Stimulated activated CD4-positive, alpha-beta T cell treated with anti-CD3 and anti-CD28 coated beads, TNF-alpha, amount 100 ng/mL, for 24 hours (primary cell): Measurements from ENCODE around the gene LILRB3.
"Not testable (repeated sequence)": the region's sequence is repeated elsewhere in the genome, so short reads cannot be mapped to it uniquely, and the experiment has no call there.

Experiments used
- DNase-seq, 3 experiments: peaks; one replicate each; pipeline ENCODE4 v3.0.0-alpha.2; 2020; ENCODE audit warnings: low read depth in 3 of 3

Gene LILRB3

GRCh38 chr19:54211235-54211634, 11.6 kb downstream of the LILRB3 start:
- DNase-seq: no peak

GRCh38 chr19:54209811-54210494, 12.9 kb downstream of the LILRB3 start:
- DNase-seq: no peak

GRCh38 chr19:54209058-54209810, 13.6 kb downstream of the LILRB3 start:
- DNase-seq: peak in 1 of 3 experiments; percentile 21

GRCh38 chr19:54208784-54209057, 14.1 kb downstream of the LILRB3 start:
- peak in 1 of 3 experiments; percentile 26 for DNase-seq

GRCh38 chr19:54207983-54208783, 14.6 kb downstream of the LILRB3 start:
- peak in 2 of 3 experiments; percentile 34 to 50 for DNase-seq

GRCh38 chr19:54207676-54207982, 15.2 kb downstream of the LILRB3 start:
- DNase-seq: no peak

GRCh38 chr19:54207193-54207592, 15.6 kb downstream of the LILRB3 start:
- not testable (repeated sequence) for DNase-seq

GRCh38 chr19:54206831-54207177, 16.0 kb downstream of the LILRB3 start:
- no peak for DNase-seq

- DNase-seq: no peak
Measured at GRCh38 chr19:54206030-54206830, 16.6 kb downstream of the LILRB3 start.

- no peak for DNase-seq
Measured at GRCh38 chr19:54204767-54205468, 17.9 kb downstream of the LILRB3 start.

- DNase-seq: no peak
Measured at GRCh38 chr19:54203151-54203611, 19.6 kb downstream of the LILRB3 start.

- no peak for DNase-seq
Measured at GRCh38 chr19:54201980-54202379, 20.8 kb downstream of the LILRB3 start.

GRCh38 chr19:54201172-54201701, 21.6 kb downstream of the LILRB3 start:
- no peak for DNase-seq

GRCh38 chr19:54199401-54199800, 23.4 kb downstream of the LILRB3 start:
- DNase-seq: no peak

- DNase-seq: no peak
Measured at GRCh38 chr19:54197121-54197520, 25.7 kb downstream of the LILRB3 start.

- no peak for DNase-seq
Measured at GRCh38 chr19:54196536-54196935, 26.3 kb downstream of the LILRB3 start.

GRCh38 chr19:54194463-54194862, 28.3 kb downstream of the LILRB3 start:
- DNase-seq: not testable (repeated sequence)

- no peak for DNase-seq
Measured at GRCh38 chr19:54193011-54193410, 29.8 kb downstream of the LILRB3 start.

GRCh38 chr19:54191811-54192453, 30.9 kb downstream of the LILRB3 start:
- DNase-seq: no peak

GRCh38 chr19:54191011-54191810, 31.6 kb downstream of the LILRB3 start, which contains the start of gene TSEN34:
TSEN34 (plus strand) TSS chr19:54191308; CDS start chr19:54191365, 57 bp downstream.
- DNase-seq: peak; percentile 69 to 86 (median 74)
